OCI-LY7 (cell line): ENCODE data around the gene CCDC88B.

Experiments used
- EZH2phosphoT487 ChIP-seq: fragments of 200-600 bp; sonication (generic); IDR thresholded peaks from 2 replicates; pipeline ENCODE4 v1.6.1; 2018; ENCODE audit warnings: low read depth, borderline replicate concordance, mild to moderate bottlenecking, mixed run types, antibody characterized with exemption, low read length, moderate library complexity, mixed read lengths
- TF ChIP-seq, protein P1 (sequence below): fragments of 200-600 bp; sonication (generic); conservative IDR thresholded peaks from 2 replicates; pipeline ENCODE4 v1.5.1; 2014; ENCODE audit warnings: mild to moderate bottlenecking, antibody characterized with exemption, low read length, moderate library complexity, mixed read lengths

- TF ChIP-seq EZH2phosphoT487: no peak
- TF ChIP-seq, protein P1, sequence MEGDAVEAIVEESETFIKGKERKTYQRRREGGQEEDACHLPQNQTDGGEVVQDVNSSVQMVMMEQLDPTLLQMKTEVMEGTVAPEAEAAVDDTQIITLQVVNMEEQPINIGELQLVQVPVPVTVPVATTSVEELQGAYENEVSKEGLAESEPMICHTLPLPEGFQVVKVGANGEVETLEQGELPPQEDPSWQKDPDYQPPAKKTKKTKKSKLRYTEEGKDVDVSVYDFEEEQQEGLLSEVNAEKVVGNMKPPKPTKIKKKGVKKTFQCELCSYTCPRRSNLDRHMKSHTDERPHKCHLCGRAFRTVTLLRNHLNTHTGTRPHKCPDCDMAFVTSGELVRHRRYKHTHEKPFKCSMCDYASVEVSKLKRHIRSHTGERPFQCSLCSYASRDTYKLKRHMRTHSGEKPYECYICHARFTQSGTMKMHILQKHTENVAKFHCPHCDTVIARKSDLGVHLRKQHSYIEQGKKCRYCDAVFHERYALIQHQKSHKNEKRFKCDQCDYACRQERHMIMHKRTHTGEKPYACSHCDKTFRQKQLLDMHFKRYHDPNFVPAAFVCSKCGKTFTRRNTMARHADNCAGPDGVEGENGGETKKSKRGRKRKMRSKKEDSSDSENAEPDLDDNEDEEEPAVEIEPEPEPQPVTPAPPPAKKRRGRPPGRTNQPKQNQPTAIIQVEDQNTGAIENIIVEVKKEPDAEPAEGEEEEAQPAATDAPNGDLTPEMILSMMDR: no peak
Measured at GRCh38 chr11:64352995-64353714, 13.2 kb downstream of the CCDC88B start.
